Smooth muscle cell (in vitro differentiated cells): ENCODE results near the gene RAPGEF4. TPM values are rescaled to one million over a fixed set of nuclear protein-coding genes. Genes with fewer than 3 reads are reported as not detected.

Source experiments
- DNase-seq: peaks from one replicate; lab custom pipeline; 2025; ENCODE audit not compliant: unreplicated experiment; lab: John Stamatoyannopoulos, UW
- H2AFZ ChIP-seq: fragments of 200-600 bp; sonication (generic); 2 replicates; pipeline ENCODE4 v1.6.0; 2016; ENCODE audit warnings: antibody characterized with exemption, low read depth, mild to moderate bottlenecking
- H3F3A ChIP-seq: fragments of 200-600 bp; sonication (generic); 2 replicates; pipeline ENCODE4 v1.6.0; 2017; ENCODE audit warnings: antibody characterized with exemption, low read depth
- H3K27ac ChIP-seq: fragments of 200-600 bp; sonication (generic); 2 replicates; pipeline ENCODE4 v1.5.1; 2016; ENCODE audit warnings: low read depth, mild to moderate bottlenecking
- H3K27me3 ChIP-seq: fragments of 200-600 bp; sonication (generic); 2 replicates; pipeline ENCODE4 v1.6.1; 2016; ENCODE audit warnings: low read depth, mild to moderate bottlenecking
- H3K36me3 ChIP-seq: fragments of 200-600 bp; sonication (generic); 2 replicates; pipeline ENCODE4 v1.5.1; 2016; ENCODE audit warnings: low read depth
- H3K4me1 ChIP-seq: fragments of 200-600 bp; sonication (generic); 2 replicates; pipeline ENCODE4 v1.5.1; 2016; ENCODE audit warnings: low read depth
- H3K4me2 ChIP-seq: fragments of 200-600 bp; sonication (generic); 2 replicates; pipeline ENCODE4 v1.6.0; 2016; ENCODE audit warnings: mild to moderate bottlenecking
- H3K4me3 ChIP-seq: fragments of 200-600 bp; sonication (generic); 2 replicates; pipeline ENCODE4 v1.5.1; 2016; ENCODE audit warnings: mild to moderate bottlenecking
- H3K79me2 ChIP-seq: fragments of 200-600 bp; sonication (generic); 2 replicates; pipeline ENCODE4 v1.6.0; 2016; ENCODE audit warnings: low read depth, mild to moderate bottlenecking
- H3K9ac ChIP-seq: fragments of 200-600 bp; sonication (generic); 2 replicates; pipeline ENCODE4 v1.6.0; 2016; ENCODE audit warnings: low read depth
- H3K9me3 ChIP-seq: fragments of 200-600 bp; sonication (generic); replicated peaks from 2 replicates; pipeline ENCODE4 v1.5.1; 2016; ENCODE audit warnings: low read depth
- H4K20me1 ChIP-seq: fragments of 200-600 bp; sonication (generic); 2 replicates; pipeline ENCODE4 v1.6.0; 2016; ENCODE audit warnings: low read depth
- WGBS: methylation state at CpG from one replicate; pipeline ENCODE4 v1.1.7; 2016; ENCODE audit warnings: low lambda C conversion rate; 5-methylcytosine and 5-hydroxymethylcytosine counted together
- polyA plus RNA-seq: library from polyadenylated mRNA; unstranded; fragments of >200 nt; fragmentation: Nextera tagmentation; extraction: Ambion mirVana; gene quantifications from 2 replicates; pipeline ENCODE4 v1.2.1, GENCODE V29; 2016
- total RNA-seq: library from RNA; depleted of rRNA; stranded (reverse); fragments of >200 nt; gene quantifications from 2 replicates; pipeline ENCODE4 v1.2.3, GENCODE V29; 2014
- TF ChIP-seq, protein P1 (sequence below): fragments of 200-600 bp; sonication (generic); IDR thresholded peaks from 2 replicates; pipeline ENCODE4 v1.5.1; 2017; ENCODE audit warnings: borderline replicate concordance, mild to moderate bottlenecking, antibody characterized with exemption; ENCODE audit not compliant: insufficient read depth, poor library complexity, severe bottlenecking

The RAPGEF4 gene
- total and polyA plus RNA-seq, 2 experiments from 2014 or later: 0.35 to 2.7 TPM

- no peak for DNase-seq
Observed at GRCh38 chr2:173079973-173080860, 344.6 kb downstream of the RAPGEF4 start.

GRCh38 chr2:173086518-173087213 lies 351.0 kb downstream of the RAPGEF4 start:
- no peak overlapping the region for H2AFZ ChIP-seq
- H3K36me3 ChIP-seq: no peaks in the 10 kb centered on the region
- 92% methylated on average over 2 of the region's 2 CpGs for WGBS
- H3K4me2 ChIP-seq: peak overlapping the region; percentile 29
- peaks cover 17% of the 10 kb centered on the region for H3K4me1 ChIP-seq
- DNase-seq: no peak
- peaks cover 57% of the 10 kb centered on the region for H3K79me2 ChIP-seq
- H3K27me3 ChIP-seq: no peaks in the 10 kb centered on the region
- TF ChIP-seq, protein P1, sequence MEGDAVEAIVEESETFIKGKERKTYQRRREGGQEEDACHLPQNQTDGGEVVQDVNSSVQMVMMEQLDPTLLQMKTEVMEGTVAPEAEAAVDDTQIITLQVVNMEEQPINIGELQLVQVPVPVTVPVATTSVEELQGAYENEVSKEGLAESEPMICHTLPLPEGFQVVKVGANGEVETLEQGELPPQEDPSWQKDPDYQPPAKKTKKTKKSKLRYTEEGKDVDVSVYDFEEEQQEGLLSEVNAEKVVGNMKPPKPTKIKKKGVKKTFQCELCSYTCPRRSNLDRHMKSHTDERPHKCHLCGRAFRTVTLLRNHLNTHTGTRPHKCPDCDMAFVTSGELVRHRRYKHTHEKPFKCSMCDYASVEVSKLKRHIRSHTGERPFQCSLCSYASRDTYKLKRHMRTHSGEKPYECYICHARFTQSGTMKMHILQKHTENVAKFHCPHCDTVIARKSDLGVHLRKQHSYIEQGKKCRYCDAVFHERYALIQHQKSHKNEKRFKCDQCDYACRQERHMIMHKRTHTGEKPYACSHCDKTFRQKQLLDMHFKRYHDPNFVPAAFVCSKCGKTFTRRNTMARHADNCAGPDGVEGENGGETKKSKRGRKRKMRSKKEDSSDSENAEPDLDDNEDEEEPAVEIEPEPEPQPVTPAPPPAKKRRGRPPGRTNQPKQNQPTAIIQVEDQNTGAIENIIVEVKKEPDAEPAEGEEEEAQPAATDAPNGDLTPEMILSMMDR: no peak
- H3K9me3 ChIP-seq: no peaks in the 10 kb centered on the region
- no peak overlapping the region for H3K4me3 ChIP-seq
- H3K27ac ChIP-seq: peak overlapping the region; percentile 22
- H4K20me1 ChIP-seq: peaks cover 8% of the 10 kb centered on the region
- no peak overlapping the region for H3K9ac ChIP-seq
- H3F3A ChIP-seq: peaks cover 9% of the 10 kb centered on the region

More at GRCh38 chr2:173079973-173080860, 344.6 kb downstream of the RAPGEF4 start:
- peaks cover 77% of the 10 kb centered on the region for H3K79me2 ChIP-seq
- TF ChIP-seq, protein P1: no peak
- no peaks in the 10 kb centered on the region for H3K9me3 ChIP-seq
- no peaks in the 10 kb centered on the region for H3K27me3 ChIP-seq
- H3F3A ChIP-seq: peaks cover 4% of the 10 kb centered on the region
- H3K4me2 ChIP-seq: peak overlapping the region; percentile 42
- no peaks in the 10 kb centered on the region for H3K36me3 ChIP-seq
- H3K4me1 ChIP-seq: peaks cover 22% of the 10 kb centered on the region
- 68% methylated on average over 6 of the region's 6 CpGs for WGBS
- no peak overlapping the region for H3K4me3 ChIP-seq
- H4K20me1 ChIP-seq: peaks cover 6% of the 10 kb centered on the region
- peak overlapping the region; percentile 72 for H3K27ac ChIP-seq
- H2AFZ ChIP-seq: no peak overlapping the region
- H3K9ac ChIP-seq: peak overlapping the region; percentile 0

DNA sequence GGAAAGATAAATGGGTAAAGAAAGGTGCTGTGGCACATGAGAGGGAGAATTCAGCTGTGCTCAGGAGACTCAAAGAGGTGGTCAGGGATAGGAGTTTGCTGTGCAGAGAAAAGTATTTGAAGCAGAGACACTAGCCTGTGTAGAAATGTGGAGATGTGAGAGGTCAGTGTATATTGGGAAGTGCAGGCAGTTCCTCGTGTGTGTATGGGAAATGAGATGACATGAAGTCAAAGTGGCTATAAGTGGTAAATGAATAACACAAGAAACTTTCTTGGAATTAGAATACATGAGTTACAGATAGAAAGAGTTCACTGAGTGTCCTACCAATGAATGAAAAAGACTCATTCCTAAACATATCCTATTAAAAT lies 351.6 kb downstream of the RAPGEF4 start:
- TF ChIP-seq, protein P1: no peak
- H3K4me3 ChIP-seq: no peak overlapping the region
- peaks cover 17% of the 10 kb centered on the region for H3K4me1 ChIP-seq
- no peak overlapping the region for H3K9ac ChIP-seq
- H3K79me2 ChIP-seq: peaks cover 55% of the 10 kb centered on the region
- H3K36me3 ChIP-seq: peaks cover 5% of the 10 kb centered on the region
- H2AFZ ChIP-seq: no peak overlapping the region
- no peaks in the 10 kb centered on the region for H3K9me3 ChIP-seq
- 60% methylated on average over 1 of the region's 1 CpG for WGBS
- DNase-seq: no peak
- H3F3A ChIP-seq: peaks cover 9% of the 10 kb centered on the region
- peak overlapping the region; percentile 22 for H3K27ac ChIP-seq
- peak overlapping the region; percentile 29 for H3K4me2 ChIP-seq
- no peaks in the 10 kb centered on the region for H3K27me3 ChIP-seq
- H4K20me1 ChIP-seq: peaks cover 8% of the 10 kb centered on the region
